GM23248 (cell line): Measurements from ENCODE around the gene TLK2. TPM values are rescaled to one million over a fixed set of nuclear protein-coding genes. Genes with fewer than 3 reads are reported as not detected.

Experiments
- DNase-seq: peaks from one replicate; pipeline ENCODE4 v3.0.0-alpha.2; 2015
- H2AFZ ChIP-seq: fragments of 200-600 bp; sonication (generic); 2 replicates; pipeline ENCODE4 v1.6.1; 2016; ENCODE audit warnings: antibody characterized with exemption
- H3F3A ChIP-seq: fragments of 200-600 bp; sonication (generic); 2 replicates; pipeline ENCODE4 v1.6.1; 2016; ENCODE audit warnings: mild to moderate bottlenecking, antibody characterized with exemption, mixed run types; ENCODE audit not compliant: insufficient read depth
- H3K27ac ChIP-seq: fragments of 200-600 bp; sonication (generic); 2 replicates; pipeline ENCODE4 v1.5.1; 2016; ENCODE audit warnings: mild to moderate bottlenecking
- H3K27me3 ChIP-seq: fragments of 200-600 bp; sonication (generic); replicated peaks from 2 replicates; pipeline ENCODE4 v1.6.1; 2016; ENCODE audit warnings: mild to moderate bottlenecking; ENCODE audit not compliant: insufficient read depth
- H3K36me3 ChIP-seq: fragments of 200-600 bp; sonication (generic); 2 replicates; pipeline ENCODE4 v1.6.1; 2016; ENCODE audit warnings: low read depth, mild to moderate bottlenecking
- H3K4me1 ChIP-seq: fragments of 200-600 bp; sonication (generic); 2 replicates; pipeline ENCODE4 v1.6.1; 2016; ENCODE audit warnings: mild to moderate bottlenecking; ENCODE audit not compliant: insufficient read depth
- H3K4me2 ChIP-seq: fragments of 200-600 bp; sonication (generic); one replicate; pipeline ENCODE4 v1.6.1; 2016; ENCODE audit warnings: mild to moderate bottlenecking; ENCODE audit not compliant: unreplicated experiment
- H3K4me3 ChIP-seq: fragments of 200-600 bp; sonication (generic); 2 replicates; pipeline ENCODE4 v1.5.1; 2016; ENCODE audit warnings: mild to moderate bottlenecking
- H3K79me2 ChIP-seq: fragments of 200-600 bp; sonication (generic); 2 replicates; pipeline ENCODE4 v1.6.1; 2016; ENCODE audit warnings: mild to moderate bottlenecking; ENCODE audit not compliant: insufficient read depth
- H3K9ac ChIP-seq: fragments of 200-600 bp; sonication (generic); 2 replicates; pipeline ENCODE4 v1.6.1; 2016; ENCODE audit warnings: mild to moderate bottlenecking
- H3K9me2 ChIP-seq: fragments of 200-600 bp; sonication (generic); 2 replicates; pipeline ENCODE4 v1.6.1; 2016; ENCODE audit warnings: mixed run types, mild to moderate bottlenecking, moderate library complexity; ENCODE audit not compliant: insufficient read depth
- H3K9me3 ChIP-seq: fragments of 200-600 bp; sonication (generic); one replicate; pipeline ENCODE4 v1.6.1; 2017; ENCODE audit warnings: low read depth
- H4K20me1 ChIP-seq: fragments of 200-600 bp; sonication (generic); 2 replicates; pipeline ENCODE4 v1.6.0; 2016; ENCODE audit not compliant: insufficient read depth
- EZH2 ChIP-seq: fragments of 200-600 bp; sonication (generic); IDR thresholded peaks from 2 replicates; pipeline ENCODE4 v1.6.1; 2018; ENCODE audit warnings: antibody characterized with exemption, mild to moderate bottlenecking; ENCODE audit not compliant: insufficient read depth, poor library complexity, severe bottlenecking
- EZH2phosphoT487 ChIP-seq: fragments of 200-600 bp; sonication (generic); IDR thresholded peaks from 2 replicates; pipeline ENCODE4 v1.6.1; 2018; ENCODE audit warnings: antibody characterized with exemption, moderate library complexity, mild to moderate bottlenecking, low read depth; ENCODE audit not compliant: insufficient read depth
- WGBS, 2 experiments: methylation state at CpG; one replicate each; pipeline ENCODE4 v1.1.6; 2015 to 2017; ENCODE audit warnings: low lambda C conversion rate in 2 of 2, low coverage in 1 of 2; ENCODE audit errors: missing lambda C conversion rate in 2 of 2; 5-methylcytosine and 5-hydroxymethylcytosine counted together
- in situ Hi-C: fragments of 300-500 bp; cut with MboI; formaldehyde crosslinking; loops from 2 replicates; pipeline ENCODE4 v1.15.0; 2020
- polyA plus RNA-seq: library from polyadenylated mRNA; unstranded; fragments of >200 nt; fragmentation: Nextera tagmentation; extraction: Ambion mirVana; gene quantifications from 2 replicates; pipeline ENCODE4 v1.2.1, GENCODE V29; 2016
- total RNA-seq: library from RNA; depleted of rRNA; stranded (reverse); fragments of >200 nt; shearing (Covaris generic); gene quantifications from 2 replicates; pipeline ENCODE4 v1.2.3, GENCODE V29; 2014

TLK2 gene
- total and polyA plus RNA-seq, 2 experiments from 2014 or later = 12.6 to 37.9 TPM

DNA sequence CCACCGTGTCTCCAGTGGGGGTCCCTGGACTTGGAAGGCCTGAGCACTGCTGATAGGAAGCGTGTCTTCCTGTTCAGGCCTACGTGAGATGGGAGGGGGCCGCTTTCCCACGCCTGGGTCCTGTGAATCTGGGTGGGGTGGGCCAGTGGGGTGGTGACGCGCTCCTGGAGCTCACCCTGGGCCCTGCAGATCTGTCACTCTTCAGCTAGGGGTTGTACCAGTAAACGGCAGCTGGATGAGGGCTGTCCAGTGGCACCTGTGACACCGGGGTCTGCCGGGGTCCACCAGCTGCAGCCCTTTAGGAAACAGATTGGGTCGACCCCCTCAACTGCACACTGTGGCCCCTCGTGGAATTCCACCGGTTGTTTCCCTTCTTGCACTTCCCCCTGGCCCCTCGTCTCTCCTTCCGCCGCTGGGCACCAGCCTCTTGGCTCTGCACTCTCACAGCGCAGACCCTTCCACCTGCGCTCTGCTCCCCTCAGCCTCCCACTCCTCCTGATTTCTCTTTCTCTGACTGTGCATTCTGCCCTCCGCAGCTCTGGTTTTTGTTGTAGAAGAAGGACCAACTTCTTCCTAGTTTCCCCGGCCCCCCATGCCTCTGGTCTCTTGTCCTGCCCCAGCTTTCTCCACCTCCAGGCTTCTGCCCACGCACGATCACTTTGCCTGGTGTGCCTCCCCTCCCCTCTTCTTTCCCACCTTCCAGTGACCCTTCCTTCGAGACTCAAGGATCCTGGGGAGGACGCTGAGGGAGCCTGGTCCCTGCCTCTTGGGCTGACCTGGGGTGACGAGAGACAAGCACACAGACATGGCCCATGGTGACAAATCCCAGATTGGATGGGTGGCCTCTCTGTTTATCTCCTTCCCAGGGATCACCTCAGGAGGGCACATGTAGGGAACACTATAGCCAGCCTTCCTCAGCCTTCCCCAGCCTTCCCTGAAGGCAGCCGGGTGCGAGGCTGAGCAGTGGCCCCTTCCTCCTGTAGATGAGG, 153.6 kb downstream of the TLK2 start:
- in situ Hi-C loops = no loop called here
- H3K79me2 ChIP-seq = peaks cover 98% of the 10 kb centered on the region
- TF ChIP-seq EZH2phosphoT487 (no peak), EZH2 (no peak)
- H3K27me3 ChIP-seq = no peaks in the 10 kb centered on the region
- 77 to 80% methylated on average over 27 of the region's 27 CpGs for WGBS, 2 experiments
- peak overlapping the region; percentile 56; the same call in 1 of the 2 replicates for H3K27ac ChIP-seq
- DNase-seq = no peak
- H4K20me1 ChIP-seq = no peaks in the 10 kb centered on the region; the same call in 1 of the 2 replicates
- peak overlapping the region; percentile 20 for H3K4me2 ChIP-seq
- no peaks in the 10 kb centered on the region for H3K9me3 ChIP-seq
- H3F3A ChIP-seq = peaks cover 22% of the 10 kb centered on the region
- no peaks in the 10 kb centered on the region for H3K9me2 ChIP-seq
- no peak overlapping the region for H3K9ac ChIP-seq
- peaks cover 31% of the 10 kb centered on the region for H3K4me1 ChIP-seq
- no peak overlapping the region for H2AFZ ChIP-seq
- no peak overlapping the region for H3K4me3 ChIP-seq
- peaks cover 8% of the 10 kb centered on the region; the same call in 1 of the 2 replicates for H3K36me3 ChIP-seq

DNA sequence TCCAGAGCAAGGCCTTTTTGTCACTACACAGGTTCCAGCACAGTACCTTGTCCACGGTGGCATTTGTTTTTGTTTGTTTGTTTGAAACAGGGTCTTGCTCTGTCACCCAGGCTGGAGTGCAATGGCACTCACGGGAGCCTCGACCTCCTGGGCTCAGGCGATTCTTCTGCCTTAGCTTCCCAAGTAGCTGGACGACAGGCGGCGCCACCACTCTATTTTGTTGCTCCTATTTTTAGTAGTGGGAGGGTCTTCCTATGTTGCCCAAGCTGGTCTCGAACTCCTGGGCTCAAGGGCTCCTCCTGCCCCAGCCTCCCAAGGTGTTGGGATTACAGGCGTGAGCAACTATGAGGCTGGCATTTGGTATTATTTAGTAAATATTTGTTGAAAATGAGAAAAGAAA, 159.2 kb downstream of the TLK2 start:
- in situ Hi-C loops = no loop called here
- Histone ChIP-seq H3K27ac (no peak overlapping the region), H3K9me2 (no peaks in the 10 kb centered on the region), H3K4me1 (peaks cover 18% of the 10 kb centered on the region), H3K79me2 (peaks cover 100% of the 10 kb centered on the region), H3K4me3 (no peak overlapping the region), H3K4me2 (no peak overlapping the region), H3K36me3 (peaks cover 15% of the 10 kb centered on the region; the same call in 1 of the 2 replicates), H3F3A (peaks cover 15% of the 10 kb centered on the region), H3K27me3 (no peaks in the 10 kb centered on the region), H2AFZ (no peak overlapping the region), H4K20me1 (no peaks in the 10 kb centered on the region; the same call in 1 of the 2 replicates), H3K9me3 (no peaks in the 10 kb centered on the region), H3K9ac (no peak overlapping the region)
- TF ChIP-seq EZH2phosphoT487 = no peak
- TF ChIP-seq EZH2 = no peak
- DNase-seq = no peak
- 82 to 86% methylated on average over 9 of the region's 9 CpGs for WGBS, 2 experiments

DNA sequence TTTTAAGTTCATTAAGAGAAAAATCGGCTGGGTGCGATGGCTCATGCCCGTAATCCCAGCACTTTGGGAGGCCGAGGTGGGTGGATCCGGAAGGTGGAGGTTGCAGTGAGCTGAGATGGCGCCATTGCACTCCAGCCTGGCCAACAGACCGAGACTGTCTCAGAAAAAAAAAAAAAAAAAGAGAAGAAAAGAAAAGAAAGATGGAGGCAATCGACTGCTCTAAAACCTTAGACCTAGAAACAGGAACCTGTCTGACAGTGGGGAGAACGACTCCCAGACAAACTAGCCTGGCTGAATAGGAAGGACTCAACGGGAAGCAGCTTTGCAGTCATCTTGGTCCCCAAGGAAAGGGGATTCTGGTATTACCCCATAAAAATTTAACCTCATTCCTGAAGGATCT, 162.5 kb downstream of the TLK2 start:
- H3K27me3 ChIP-seq = no peaks in the 10 kb centered on the region
- in situ Hi-C loops = no loop called here
- H3K4me3 ChIP-seq = no peak overlapping the region
- H3K4me1 ChIP-seq = peaks cover 5% of the 10 kb centered on the region; the same call in 1 of the 2 replicates
- H3F3A ChIP-seq = peaks cover 21% of the 10 kb centered on the region
- H3K36me3 ChIP-seq = peaks cover 10% of the 10 kb centered on the region; the same call in 1 of the 2 replicates
- WGBS, 2 experiments = 93 to 94% methylated on average over 9 to 10 of the region's 10 CpGs
- TF ChIP-seq EZH2 (no peak), EZH2phosphoT487 (no peak)
- H4K20me1 ChIP-seq = no peaks in the 10 kb centered on the region
- H3K9me3 ChIP-seq = no peaks in the 10 kb centered on the region
- no peak overlapping the region for H3K9ac ChIP-seq
- H3K9me2 ChIP-seq = no peaks in the 10 kb centered on the region
- H3K4me2 ChIP-seq = no peak overlapping the region
- H2AFZ ChIP-seq = no peak overlapping the region
- no peak for DNase-seq
- H3K27ac ChIP-seq = no peak overlapping the region
- peaks cover 98% of the 10 kb centered on the region for H3K79me2 ChIP-seq

DNA sequence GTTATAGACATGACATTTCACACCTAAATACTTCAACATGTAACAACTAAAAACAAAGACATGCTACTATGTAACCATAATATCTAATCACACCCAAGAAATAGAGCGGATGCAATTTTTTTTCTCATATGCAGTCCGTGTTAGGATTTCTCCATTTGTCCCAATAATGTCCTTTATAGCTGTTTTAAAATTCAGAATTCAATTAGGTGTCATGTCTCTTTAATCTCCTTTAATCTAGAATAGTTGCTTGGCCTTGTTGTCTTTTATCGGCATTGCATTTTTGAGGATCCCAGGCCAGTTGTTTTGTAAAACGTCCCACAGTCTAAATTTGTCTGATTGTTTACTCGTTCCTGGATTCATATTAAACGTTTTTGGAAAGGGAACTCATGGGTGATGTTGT, 163.3 kb downstream of the TLK2 start:
- 61 to 68% methylated on average over 6 of the region's 6 CpGs for WGBS, 2 experiments
- in situ Hi-C loops = no loop called here
- no peaks in the 10 kb centered on the region for H4K20me1 ChIP-seq

More for the DNA sequence above, 163.3 kb downstream of the TLK2 start:
- peaks cover 98% of the 10 kb centered on the region for H3K79me2 ChIP-seq
- H3K9me3 ChIP-seq = no peaks in the 10 kb centered on the region
- peaks cover 10% of the 10 kb centered on the region; the same call in 1 of the 2 replicates for H3K36me3 ChIP-seq
- no peaks in the 10 kb centered on the region for H3K9me2 ChIP-seq
- H3K27ac ChIP-seq = no peak overlapping the region
- H3K9ac ChIP-seq = no peak overlapping the region
- no peak overlapping the region for H2AFZ ChIP-seq
- TF ChIP-seq EZH2 (no peak), EZH2phosphoT487 (no peak)
- H3F3A ChIP-seq = peaks cover 21% of the 10 kb centered on the region
- H3K4me3 ChIP-seq = no peak overlapping the region
- H3K27me3 ChIP-seq = no peaks in the 10 kb centered on the region
- H3K4me2 ChIP-seq = no peak overlapping the region
- DNase-seq = no peak
- H3K4me1 ChIP-seq = peaks cover 5% of the 10 kb centered on the region; the same call in 1 of the 2 replicates
